Endodermal cell (in vitro differentiated cells): ENCODE data around the gene MIB2. TPM values are rescaled to one million over a fixed set of nuclear protein-coding genes. Genes with fewer than 3 reads are reported as not detected.
"Not testable (repeated sequence)": the region's sequence is repeated elsewhere in the genome, so short reads cannot be mapped to it uniquely, and the experiment has no call there.

Experiments
- DNase-seq: peaks from one replicate; pipeline ENCODE4 v3.0.0-alpha.2; 2017
- H3K27ac ChIP-seq: 2 replicates; pipeline ENCODE4 v1.5.1; 2013; ENCODE audit warnings: mild to moderate bottlenecking, low read depth, low read length, moderate library complexity
- H3K27me3 ChIP-seq: 2 replicates; pipeline ENCODE4 v1.6.1; 2013; ENCODE audit warnings: mild to moderate bottlenecking, low read length, moderate library complexity; ENCODE audit not compliant: insufficient read depth, control insufficient read depth, poor library complexity, severe bottlenecking
- H3K36me3 ChIP-seq: 2 replicates; pipeline ENCODE4 v1.7.0; 2013; ENCODE audit warnings: mild to moderate bottlenecking, low read length, moderate library complexity; ENCODE audit not compliant: control insufficient read depth, insufficient read depth
- H3K4me1 ChIP-seq: one replicate; pipeline ENCODE4 v1.7.0; 2013; ENCODE audit warnings: low read length; ENCODE audit not compliant: control insufficient read depth, insufficient read depth
- H3K4me3 ChIP-seq: 2 replicates; pipeline ENCODE4 v1.5.1; 2013; ENCODE audit warnings: mild to moderate bottlenecking, low read length, moderate library complexity
- H3K9ac ChIP-seq: 2 replicates; pipeline ENCODE4 v1.6.1; 2013; ENCODE audit warnings: mild to moderate bottlenecking, low read length, moderate library complexity; ENCODE audit not compliant: poor library complexity, severe bottlenecking; ENCODE audit errors: extremely low read depth
- H3K9me3 ChIP-seq: 2 replicates; pipeline ENCODE4 v1.6.1; 2013; ENCODE audit warnings: mild to moderate bottlenecking, low read length, moderate library complexity; ENCODE audit not compliant: control insufficient read depth
- H3K27ac Mint-ChIP-seq: 2 replicates; pipeline ENCODE4 v1.8.0; 2020; ENCODE audit warnings: mixed read lengths
- H3K27me3 Mint-ChIP-seq: 2 replicates; pipeline ENCODE4 v1.8.0; 2021; ENCODE audit warnings: mild to moderate bottlenecking, mixed read lengths; ENCODE audit not compliant: insufficient read depth
- H3K36me3 Mint-ChIP-seq: 2 replicates; pipeline ENCODE4 v1.8.0; 2020; ENCODE audit warnings: low read depth, mixed read lengths
- H3K4me1 Mint-ChIP-seq: 2 replicates; pipeline ENCODE4 v1.8.0; 2020; ENCODE audit warnings: mixed read lengths
- H3K4me3 Mint-ChIP-seq: 2 replicates; pipeline ENCODE4 v1.8.0; 2020; ENCODE audit warnings: mild to moderate bottlenecking, moderate library complexity, mixed read lengths
- H3K9me3 Mint-ChIP-seq: 2 replicates; pipeline ENCODE4 v1.8.0; 2020; ENCODE audit warnings: mild to moderate bottlenecking, mixed read lengths
- CTCF ChIP-seq: fragments of 200-600 bp; sonication (generic); conservative IDR thresholded peaks from 2 replicates; pipeline ENCODE4 v1.5.0; 2021; ENCODE audit warnings: antibody characterized with exemption, mild to moderate bottlenecking
- WGBS, 2 experiments: methylation state at CpG; one replicate each; pipeline versions ENCODE4 v1.1.5 to v1.1.7; 2013; ENCODE audit warnings: missing lambda C conversion rate in 2 of 2, mixed read lengths in 1 of 2; ENCODE audit not compliant: insufficient coverage in 1 of 2, insufficient read length in 1 of 2; 5-methylcytosine and 5-hydroxymethylcytosine counted together
- total RNA-seq, 2 donors: library from RNA; stranded (reverse); fragmentation: NEBNext Ultra II Directional in 1 of 2; extraction: Animal tissue kit (Norgen Biotek cat#: 25700) in 1 of 2; gene quantifications; 2 replicates in 1 of 2; 3 replicates in 1 of 2; pipeline ENCODE4 v1.2.1, GENCODE V29; 2021

Gene MIB2
- total RNA-seq, 2 donors from 2014 or later: 77.4 to 97.9 TPM

- Histone ChIP-seq H3K9me3 (no peaks in the 10 kb centered on the region), H3K4me3 (no peak overlapping the region), H3K27ac (no peak overlapping the region), H3K27me3 (peaks cover 40% of the 10 kb centered on the region), H3K36me3 (no peaks in the 10 kb centered on the region), H3K9ac (no peak overlapping the region), H3K4me1 (peaks cover 3% of the 10 kb centered on the region)
- 79 to 82% methylated on average over 8 to 10 of the region's 10 CpGs for WGBS, 2 experiments
- peaks cover 1% of the 10 kb centered on the region for H3K4me1 Mint-ChIP-seq
- no peaks in the 10 kb centered on the region for H3K36me3 Mint-ChIP-seq
- peak; percentile 62 for DNase-seq
- H3K27ac Mint-ChIP-seq: no peak overlapping the region
- TF ChIP-seq CTCF: no peak
- H3K27me3 Mint-ChIP-seq: peaks cover 31% of the 10 kb centered on the region
- no peaks in the 10 kb centered on the region for H3K9me3 Mint-ChIP-seq
- no peak overlapping the region for H3K4me3 Mint-ChIP-seq
These were observed 20.6 kb upstream of the MIB2 start for GRCh38 chr1:1594602-1595260.

GRCh38 chr1:1595341-1595740 lies 20.0 kb upstream of the MIB2 start:
- WGBS, 2 experiments: 87 to 91% methylated on average over 2 of the region's 2 CpGs
- not testable (repeated sequence) for H3K9me3 Mint-ChIP-seq

GRCh38 chr1:1596493-1597274 lies 18.6 kb upstream of the MIB2 start:
- DNase-seq: peak; percentile 63
- peaks cover 55% of the 10 kb centered on the region for H3K27me3 ChIP-seq
- WGBS, 2 experiments: 63 to 67% methylated on average over 11 to 12 of the region's 12 CpGs

More at GRCh38 chr1:1595341-1595740, 20.0 kb upstream of the MIB2 start:
- not testable (repeated sequence) for H3K27ac Mint-ChIP-seq, H3K9me3 ChIP-seq, H3K36me3 Mint-ChIP-seq, H3K4me3 ChIP-seq, H3K36me3 ChIP-seq, H3K27ac ChIP-seq, H3K9ac ChIP-seq, H3K4me3 Mint-ChIP-seq, H3K4me1 Mint-ChIP-seq, DNase-seq, H3K4me1 ChIP-seq
- H3K27me3 ChIP-seq: peaks cover 41% of the 10 kb centered on the region
- peaks cover 27% of the 10 kb centered on the region for H3K27me3 Mint-ChIP-seq

More at GRCh38 chr1:1596493-1597274, 18.6 kb upstream of the MIB2 start:
- Mint-ChIP-seq H3K36me3 (no peaks in the 10 kb centered on the region), H3K27me3 (peaks cover 31% of the 10 kb centered on the region), H3K27ac (no peak overlapping the region), H3K4me3 (no peak overlapping the region), H3K9me3 (no peaks in the 10 kb centered on the region), H3K4me1 (peaks cover 1% of the 10 kb centered on the region)
- Histone ChIP-seq H3K36me3 (no peaks in the 10 kb centered on the region), H3K4me1 (peaks cover 3% of the 10 kb centered on the region), H3K4me3 (no peak overlapping the region), H3K9ac (no peak overlapping the region), H3K9me3 (no peaks in the 10 kb centered on the region), H3K27ac (no peak overlapping the region)
- no peak for TF ChIP-seq CTCF
